ENCODE results near the gene ARHGEF9. TPM values are rescaled to one million over a fixed set of nuclear protein-coding genes. Genes with fewer than 3 reads are reported as not detected.
A peak's percentile ranks its signal among the peaks of the same experiment; 100 is the strongest.

The ARHGEF9 gene
- total RNA-seq, 1 donor from 2014 or later: 46.0 TPM

GRCh38 chrX:63754136-63754859, 30.7 kb downstream of the ARHGEF9 start:
- H3K4me3 ChIP-seq (ENCODE audit: insufficient read depth, low read depth, low read length): peak overlapping the region; percentile 84
- Mint-ChIP-seq H3K27me3 (ENCODE audit: low read depth, unreplicated experiment) (no peaks in the 10 kb centered on the region), H3K36me3 (ENCODE audit: low read depth, unreplicated experiment) (no peaks in the 10 kb centered on the region), H3K4me3 (ENCODE audit: unreplicated experiment) (peak overlapping the region; percentile 97), H3K4me1 (ENCODE audit: low read depth, unreplicated experiment) (peaks cover 23% of the 10 kb centered on the region), H3K27ac (ENCODE audit: unreplicated experiment) (peak overlapping the region; percentile 94), H3K9me3 (ENCODE audit: unreplicated experiment) (no peaks in the 10 kb centered on the region)
- H3K27me3 ChIP-seq (ENCODE audit: insufficient read depth, low read length): no peaks in the 10 kb centered on the region
- H2AFZ ChIP-seq (ENCODE audit: low read depth, low read length): peak overlapping the region; percentile 78
- H3K36me3 ChIP-seq (ENCODE audit: insufficient read depth, low read length): no peaks in the 10 kb centered on the region
- H3K9ac ChIP-seq (ENCODE audit: low read length): peak overlapping the region; percentile 95
- no peak for FAIRE-seq
- no peaks in the 10 kb centered on the region for H3K9me3 ChIP-seq (ENCODE audit: insufficient read depth, low read depth, low read length)
- H3K79me2 ChIP-seq (ENCODE audit: insufficient read depth, low read length): peaks cover 30% of the 10 kb centered on the region
- peak overlapping the region; percentile 97 for H3K4me2 ChIP-seq (ENCODE audit: low read length)
- TF ChIP-seq EZH2 (IDR thresholded peaks at IDR 0.05; ENCODE audit: insufficient read depth, low read length) (no peak), CTCF (IDR thresholded peaks at IDR 0.05; ENCODE audit: insufficient read depth, low read depth, low read length) (no peak)
- peak; percentile 18 for DNase-seq (ENCODE audit: low read depth)
- H3K27ac ChIP-seq (ENCODE audit: low read depth, low read length): peak overlapping the region; percentile 87
- no peaks in the 10 kb centered on the region for H4K20me1 ChIP-seq (ENCODE audit: insufficient read depth, low read length)
- peaks cover 7% of the 10 kb centered on the region for H3K4me1 ChIP-seq (ENCODE audit: insufficient read depth, low read length)

- Histone ChIP-seq H3K36me3 (ENCODE audit: insufficient read depth, low read length) (no peaks in the 10 kb centered on the region), H3K4me3 (ENCODE audit: insufficient read depth, low read depth, low read length) (no peak overlapping the region), H3K9me3 (ENCODE audit: insufficient read depth, low read depth, low read length) (no peaks in the 10 kb centered on the region), H3K9ac (ENCODE audit: low read length) (no peak overlapping the region), H3K27me3 (ENCODE audit: insufficient read depth, low read length) (no peaks in the 10 kb centered on the region), H2AFZ (ENCODE audit: low read depth, low read length) (no peak overlapping the region), H3K4me2 (ENCODE audit: low read length) (no peak overlapping the region), H3K79me2 (ENCODE audit: insufficient read depth, low read length) (peaks cover 31% of the 10 kb centered on the region), H4K20me1 (ENCODE audit: insufficient read depth, low read length) (peaks cover 5% of the 10 kb centered on the region), H3K4me1 (ENCODE audit: insufficient read depth, low read length) (peaks cover 7% of the 10 kb centered on the region), H3K27ac (ENCODE audit: low read depth, low read length) (no peak overlapping the region)
- Mint-ChIP-seq H3K4me1 (ENCODE audit: low read depth, unreplicated experiment) (peaks cover 38% of the 10 kb centered on the region), H3K4me3 (ENCODE audit: unreplicated experiment) (peak overlapping the region; percentile 50), H3K27me3 (ENCODE audit: low read depth, unreplicated experiment) (no peaks in the 10 kb centered on the region), H3K9me3 (ENCODE audit: unreplicated experiment) (no peaks in the 10 kb centered on the region), H3K36me3 (ENCODE audit: low read depth, unreplicated experiment) (no peaks in the 10 kb centered on the region), H3K27ac (ENCODE audit: unreplicated experiment) (no peak overlapping the region)
- FAIRE-seq (no peak), DNase-seq (ENCODE audit: low read depth) (no peak)
- TF ChIP-seq CTCF (IDR thresholded peaks at IDR 0.05; ENCODE audit: insufficient read depth, low read depth, low read length) (no peak), EZH2 (IDR thresholded peaks at IDR 0.05; ENCODE audit: insufficient read depth, low read length) (no peak)
These were observed 33.5 kb downstream of the ARHGEF9 start for GRCh38 chrX:63751481-63751880.

- FAIRE-seq (no peak), DNase-seq (ENCODE audit: low read depth) (no peak)
- Mint-ChIP-seq H3K36me3 (ENCODE audit: low read depth, unreplicated experiment) (no peaks in the 10 kb centered on the region), H3K27me3 (ENCODE audit: low read depth, unreplicated experiment) (no peaks in the 10 kb centered on the region), H3K4me1 (ENCODE audit: low read depth, unreplicated experiment) (peaks cover 45% of the 10 kb centered on the region), H3K9me3 (ENCODE audit: unreplicated experiment) (no peaks in the 10 kb centered on the region), H3K27ac (ENCODE audit: unreplicated experiment) (peak overlapping the region; percentile 53), H3K4me3 (ENCODE audit: unreplicated experiment) (no peak overlapping the region)
- Histone ChIP-seq H3K27me3 (ENCODE audit: insufficient read depth, low read length) (no peaks in the 10 kb centered on the region), H2AFZ (ENCODE audit: low read depth, low read length) (no peak overlapping the region), H3K4me1 (ENCODE audit: insufficient read depth, low read length) (peaks cover 7% of the 10 kb centered on the region), H3K4me2 (ENCODE audit: low read length) (no peak overlapping the region), H3K27ac (ENCODE audit: low read depth, low read length) (no peak overlapping the region), H3K9ac (ENCODE audit: low read length) (no peak overlapping the region), H3K36me3 (ENCODE audit: insufficient read depth, low read length) (no peaks in the 10 kb centered on the region), H4K20me1 (ENCODE audit: insufficient read depth, low read length) (peaks cover 8% of the 10 kb centered on the region), H3K4me3 (ENCODE audit: insufficient read depth, low read depth, low read length) (no peak overlapping the region), H3K79me2 (ENCODE audit: insufficient read depth, low read length) (peaks cover 37% of the 10 kb centered on the region), H3K9me3 (ENCODE audit: insufficient read depth, low read depth, low read length) (no peaks in the 10 kb centered on the region)
- no peak for TF ChIP-seq EZH2 (IDR thresholded peaks at IDR 0.05; ENCODE audit: insufficient read depth, low read length)
- no peak for TF ChIP-seq CTCF (IDR thresholded peaks at IDR 0.05; ENCODE audit: insufficient read depth, low read depth, low read length)
These were observed 34.2 kb downstream of the ARHGEF9 start for GRCh38 chrX:63750811-63751210.
